ENCODE results near the gene GABRP. TPM values are rescaled to one million over a fixed set of nuclear protein-coding genes. Genes with fewer than 3 reads are reported as not detected.

GABRP gene
- total RNA-seq, 4 donors from 2014 or later: 0.88 to 7.7 (median 1.2) TPM; not detected in 1

- no peak for DNase-seq
- H3K27me3 ChIP-seq: no peaks in the 10 kb centered on the region
- no peaks in the 10 kb centered on the region for H3K4me1 ChIP-seq
- intact Hi-C loops (cut with DNase I; ENCODE audit: low total_unique reads): no loop called here
- no peaks in the 10 kb centered on the region for H3K36me3 ChIP-seq
- TF ChIP-seq CTCF (IDR thresholded peaks at IDR 0.05) (no peak), POLR2A (IDR thresholded peaks at IDR 0.05) (no peak)
- H3K27ac ChIP-seq: no peak overlapping the region
- H3K4me3 ChIP-seq: no peak overlapping the region
- no peaks in the 10 kb centered on the region for H3K9me3 ChIP-seq
Observed at GRCh38 chr5:170740551-170741205, 42.8 kb upstream of the GABRP start.

GRCh38 chr5:170741801-170742200 is 41.7 kb upstream of the GABRP start:
- TF ChIP-seq CTCF (IDR thresholded peaks at IDR 0.05): no peak
- no peak for TF ChIP-seq POLR2A (IDR thresholded peaks at IDR 0.05)
- Histone ChIP-seq H3K9me3 (no peaks in the 10 kb centered on the region), H3K27ac (no peak overlapping the region), H3K4me1 (no peaks in the 10 kb centered on the region), H3K36me3 (no peaks in the 10 kb centered on the region), H3K4me3 (no peak overlapping the region), H3K27me3 (no peaks in the 10 kb centered on the region)
- intact Hi-C loops (cut with DNase I; ENCODE audit: low total_unique reads): no loop called here
- no peak for DNase-seq

- intact Hi-C loops (cut with DNase I; ENCODE audit: low total_unique reads): no loop called here
- no peak for DNase-seq
- H3K4me3 ChIP-seq: no peak overlapping the region
Observed at GRCh38 chr5:170743876-170744212, 39.7 kb upstream of the GABRP start.

DNA sequence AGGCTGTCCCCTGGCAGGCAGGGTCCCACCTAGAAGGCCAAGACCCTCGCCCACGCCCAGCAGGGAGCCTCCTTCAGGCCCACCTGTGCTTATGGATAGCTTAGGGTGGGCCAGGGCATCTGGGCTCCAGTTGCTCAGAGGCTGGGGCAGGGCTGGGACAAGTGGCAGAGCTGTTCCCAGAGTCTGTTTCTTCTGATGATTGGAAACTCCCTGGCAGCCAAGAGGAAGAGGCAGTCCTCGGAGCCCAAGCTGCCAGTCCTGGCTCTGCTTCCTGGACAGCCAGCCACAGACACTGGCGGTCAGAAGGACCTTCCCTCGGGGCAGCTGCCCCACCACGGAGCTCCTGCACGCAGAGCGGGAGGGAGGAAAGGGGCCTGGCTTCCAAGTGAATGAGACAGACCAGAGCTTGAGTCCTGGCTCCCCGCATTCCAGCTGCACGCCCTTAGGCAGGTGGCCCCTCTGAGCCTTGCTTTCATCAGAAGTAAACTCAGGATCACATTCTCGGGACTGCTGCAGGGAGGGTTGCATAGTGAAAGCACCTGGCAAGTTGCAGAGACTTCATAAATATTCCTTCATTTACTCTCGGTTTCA is 37.9 kb upstream of the GABRP start:
- Histone ChIP-seq H3K27ac (no peak overlapping the region), H3K9me3 (no peaks in the 10 kb centered on the region), H3K27me3 (no peaks in the 10 kb centered on the region), H3K4me3 (no peak overlapping the region), H3K4me1 (no peaks in the 10 kb centered on the region), H3K36me3 (no peaks in the 10 kb centered on the region)
- DNase-seq: no peak
- intact Hi-C loops (cut with DNase I; ENCODE audit: low total_unique reads): no loop called here
- TF ChIP-seq CTCF (IDR thresholded peaks at IDR 0.05): no peak
- no peak for TF ChIP-seq POLR2A (IDR thresholded peaks at IDR 0.05)

More at GRCh38 chr5:170743876-170744212, 39.7 kb upstream of the GABRP start:
- TF ChIP-seq POLR2A (IDR thresholded peaks at IDR 0.05): no peak
- TF ChIP-seq CTCF (IDR thresholded peaks at IDR 0.05): no peak
- H3K36me3 ChIP-seq: no peaks in the 10 kb centered on the region
- H3K27me3 ChIP-seq: no peaks in the 10 kb centered on the region
- H3K27ac ChIP-seq: no peak overlapping the region
- H3K4me1 ChIP-seq: no peaks in the 10 kb centered on the region
- H3K9me3 ChIP-seq: no peaks in the 10 kb centered on the region

- no peaks in the 10 kb centered on the region for H3K9me3 ChIP-seq
- no peaks in the 10 kb centered on the region for H3K36me3 ChIP-seq
- H3K4me3 ChIP-seq: no peak overlapping the region
- no peak overlapping the region for H3K27ac ChIP-seq
- intact Hi-C loops (cut with DNase I; ENCODE audit: low total_unique reads): no loop called here
- TF ChIP-seq CTCF (IDR thresholded peaks at IDR 0.05) (no peak), POLR2A (IDR thresholded peaks at IDR 0.05) (no peak)
- no peaks in the 10 kb centered on the region for H3K4me1 ChIP-seq
- H3K27me3 ChIP-seq: no peaks in the 10 kb centered on the region
- no peak for DNase-seq
Observed at GRCh38 chr5:170746075-170746960, 37.2 kb upstream of the GABRP start.

All from uterus (tissue), 4 donors.